Mesendoderm (in vitro differentiated cells): ENCODE results near the gene OBSL1.

Experiments used
- DNase-seq: peaks from one replicate; pipeline ENCODE4 v3.0.0; 2013
- H2AK5ac ChIP-seq: 2 replicates; pipeline ENCODE4 v1.6.1; 2013; ENCODE audit warnings: low read length, inconsistent platforms
- H2BK120ac ChIP-seq: 2 replicates; pipeline ENCODE4 v1.6.1; 2013; ENCODE audit warnings: low read depth, mild to moderate bottlenecking, low read length, moderate library complexity, mixed read lengths
- H2BK15ac ChIP-seq: replicated peaks from 2 replicates; pipeline ENCODE4 v1.6.1; 2013; ENCODE audit warnings: low read depth, mild to moderate bottlenecking, moderate library complexity
- H2BK5ac ChIP-seq: 2 replicates; pipeline ENCODE4 v1.6.1; 2013; ENCODE audit warnings: low read length, inconsistent platforms
- H3K18ac ChIP-seq: 2 replicates; pipeline ENCODE4 v1.6.1; 2013; ENCODE audit warnings: mild to moderate bottlenecking, low read length, mixed read lengths
- H3K23ac ChIP-seq: one replicate; pipeline ENCODE4 v1.6.1; 2013; ENCODE audit warnings: low read length
- H3K27ac ChIP-seq: 2 replicates; pipeline ENCODE4 v1.5.1; 2013; ENCODE audit warnings: low read depth, mild to moderate bottlenecking, inconsistent platforms, low read length, moderate library complexity
- H3K27me3 ChIP-seq: 2 replicates; pipeline ENCODE4 v1.6.1; 2013; ENCODE audit warnings: low read length, control low read depth, mild to moderate bottlenecking, inconsistent platforms; ENCODE audit not compliant: insufficient read depth, poor library complexity
- H3K36me3 ChIP-seq: 2 replicates; pipeline ENCODE4 v1.6.1; 2013; ENCODE audit warnings: low read length, inconsistent platforms; ENCODE audit not compliant: control insufficient read depth, insufficient read depth
- H3K4ac ChIP-seq: one replicate; pipeline ENCODE4 v1.6.1; 2013; ENCODE audit warnings: low read depth, mild to moderate bottlenecking, low read length, moderate library complexity
- H3K4me1 ChIP-seq: 2 replicates; pipeline ENCODE4 v1.6.1; 2013; ENCODE audit warnings: low read depth, low read length, inconsistent platforms; ENCODE audit not compliant: control insufficient read depth
- H3K4me2 ChIP-seq: 2 replicates; pipeline ENCODE4 v1.6.1; 2013; ENCODE audit warnings: low read length
- H3K4me3 ChIP-seq: 2 replicates; pipeline ENCODE4 v1.5.1; 2013; ENCODE audit warnings: mild to moderate bottlenecking, low read length
- H3K56ac ChIP-seq: one replicate; pipeline ENCODE4 v1.6.1; 2013; ENCODE audit warnings: low read length
- H3K79me1 ChIP-seq: 2 replicates; pipeline ENCODE4 v1.6.1; 2013; ENCODE audit warnings: low read length, inconsistent platforms
- H3K79me2 ChIP-seq: 2 replicates; pipeline ENCODE4 v1.6.1; 2013; ENCODE audit warnings: mild to moderate bottlenecking, low read length; ENCODE audit not compliant: control insufficient read depth, insufficient read depth
- H3K9ac ChIP-seq: 2 replicates; pipeline ENCODE4 v1.6.1; 2013; ENCODE audit warnings: low read length, inconsistent platforms
- H4K5ac ChIP-seq: one replicate; pipeline ENCODE4 v1.6.1; 2013; ENCODE audit warnings: low read length
- H4K8ac ChIP-seq: one replicate; pipeline ENCODE4 v1.6.1; 2013; ENCODE audit warnings: low read depth, mild to moderate bottlenecking, control low read depth, low read length, moderate library complexity
- WGBS: extraction: QIAGEN DNeasy Blood & Tissue Kit; methylation state at CpG from one replicate; pipeline ENCODE4 v1.1.7; 2013; ENCODE audit warnings: low lambda C conversion rate, missing lambda C conversion rate; ENCODE audit not compliant: insufficient coverage; ENCODE audit errors: extremely low coverage; 5-methylcytosine and 5-hydroxymethylcytosine counted together

OBSL1 gene

GRCh38 chr2:219506802-219507526 lies 64.4 kb downstream of the OBSL1 start:
- peaks cover 5% of the 10 kb centered on the region for H3K4me1 ChIP-seq
- no peak overlapping the region for H3K27ac ChIP-seq

GRCh38 chr2:219506153-219506801 lies 65.1 kb downstream of the OBSL1 start:
- no CpG with 5 or more reads among the region's 23 CpGs for WGBS

More at GRCh38 chr2:219506802-219507526, 64.4 kb downstream of the OBSL1 start:
- WGBS: no CpG with 5 or more reads among the region's 17 CpGs
- no peak overlapping the region for H3K23ac ChIP-seq
- peaks cover 7% of the 10 kb centered on the region for H3K27me3 ChIP-seq
- no peak overlapping the region for H2AK5ac ChIP-seq
- no peaks in the 10 kb centered on the region for H3K79me1 ChIP-seq
- H3K4me2 ChIP-seq: no peak overlapping the region
- H3K36me3 ChIP-seq: no peaks in the 10 kb centered on the region
- H2BK15ac ChIP-seq: no peak overlapping the region
- H3K9ac ChIP-seq: peak overlapping the region; percentile 48
- no peak overlapping the region for H3K18ac ChIP-seq
- H3K4ac ChIP-seq: no peak overlapping the region
- no peak for DNase-seq
- H3K56ac ChIP-seq: peak overlapping the region; percentile 67
- H2BK120ac ChIP-seq: no peak overlapping the region
- no peak overlapping the region for H4K8ac ChIP-seq
- H3K4me3 ChIP-seq: no peak overlapping the region
- no peak overlapping the region for H4K5ac ChIP-seq
- no peak overlapping the region for H2BK5ac ChIP-seq
- no peaks in the 10 kb centered on the region for H3K79me2 ChIP-seq

GRCh38 chr2:219505585-219505984 lies 65.8 kb downstream of the OBSL1 start:
- Histone ChIP-seq H3K79me1 (no peaks in the 10 kb centered on the region), H3K4me3 (no peak overlapping the region), H3K4me1 (peaks cover 5% of the 10 kb centered on the region), H2BK120ac (no peak overlapping the region), H3K9ac (no peak overlapping the region), H4K5ac (no peak overlapping the region), H3K36me3 (no peaks in the 10 kb centered on the region), H3K4me2 (no peak overlapping the region), H3K56ac (no peak overlapping the region), H2AK5ac (no peak overlapping the region), H3K18ac (no peak overlapping the region), H2BK5ac (no peak overlapping the region), H4K8ac (no peak overlapping the region), H3K4ac (no peak overlapping the region), H3K27me3 (no peaks in the 10 kb centered on the region), H3K23ac (no peak overlapping the region), H2BK15ac (no peak overlapping the region), H3K79me2 (no peaks in the 10 kb centered on the region), H3K27ac (no peak overlapping the region)
- no CpG with 5 or more reads among the region's 9 CpGs for WGBS
- no peak for DNase-seq

More at GRCh38 chr2:219506153-219506801, 65.1 kb downstream of the OBSL1 start:
- Histone ChIP-seq H3K4me3 (no peak overlapping the region), H3K27ac (no peak overlapping the region), H3K79me1 (no peaks in the 10 kb centered on the region), H3K18ac (no peak overlapping the region), H3K4ac (no peak overlapping the region), H2BK120ac (no peak overlapping the region), H3K27me3 (peaks cover 2% of the 10 kb centered on the region), H2BK15ac (no peak overlapping the region), H4K8ac (no peak overlapping the region), H3K23ac (no peak overlapping the region), H3K79me2 (no peaks in the 10 kb centered on the region), H4K5ac (no peak overlapping the region), H3K4me2 (no peak overlapping the region), H3K56ac (peak overlapping the region; percentile 67), H2BK5ac (no peak overlapping the region), H3K36me3 (no peaks in the 10 kb centered on the region), H3K9ac (peak overlapping the region; percentile 40), H2AK5ac (no peak overlapping the region), H3K4me1 (peaks cover 5% of the 10 kb centered on the region)
- DNase-seq: no peak

- Histone ChIP-seq H3K36me3 (no peaks in the 10 kb centered on the region), H3K79me1 (peaks cover 2% of the 10 kb centered on the region), H4K8ac (no peak overlapping the region), H3K4me2 (no peak overlapping the region), H2BK15ac (no peak overlapping the region), H4K5ac (no peak overlapping the region), H3K56ac (no peak overlapping the region), H3K23ac (no peak overlapping the region), H3K9ac (no peak overlapping the region), H3K4me3 (no peak overlapping the region), H2AK5ac (no peak overlapping the region), H3K4ac (no peak overlapping the region), H3K4me1 (peaks cover 18% of the 10 kb centered on the region), H3K27ac (no peak overlapping the region), H3K18ac (no peak overlapping the region), H2BK5ac (no peak overlapping the region), H3K79me2 (no peaks in the 10 kb centered on the region), H3K27me3 (peaks cover under 1% of the 10 kb centered on the region), H2BK120ac (no peak overlapping the region)
- peak; percentile 47 for DNase-seq
These were observed 68.7 kb downstream of the OBSL1 start for GRCh38 chr2:219502618-219503017.

GRCh38 chr2:219501849-219502248 lies 69.5 kb downstream of the OBSL1 start:
- Histone ChIP-seq H4K8ac (no peak overlapping the region), H3K56ac (no peak overlapping the region), H2AK5ac (no peak overlapping the region), H3K79me1 (peaks cover 2% of the 10 kb centered on the region), H3K27me3 (peaks cover 8% of the 10 kb centered on the region), H3K4me2 (no peak overlapping the region), H3K79me2 (no peaks in the 10 kb centered on the region), H2BK5ac (no peak overlapping the region), H2BK120ac (no peak overlapping the region), H3K23ac (no peak overlapping the region), H4K5ac (no peak overlapping the region), H3K18ac (no peak overlapping the region), H3K27ac (no peak overlapping the region), H3K4me3 (no peak overlapping the region), H3K9ac (no peak overlapping the region), H3K4ac (no peak overlapping the region), H3K4me1 (peaks cover 17% of the 10 kb centered on the region), H2BK15ac (no peak overlapping the region), H3K36me3 (no peaks in the 10 kb centered on the region)
- WGBS: no CpG with 5 or more reads among the region's 14 CpGs
- no peak for DNase-seq
